A549 treated with RU486 at 1 μM for 4 hours (cell line): Measurements from ENCODE around the gene CFL2. TPM values are rescaled to one million over a fixed set of nuclear protein-coding genes. Genes with fewer than 3 reads are reported as not detected.

Experiments
- total RNA-seq: library from RNA; stranded (reverse); fragments of 200-300 nt; extraction: Qiagen RNA extraction; gene quantifications from 5 replicates; pipeline ENCODE4 v1.2.3, GENCODE V29; 2022; ENCODE audit warnings: low read depth

The CFL2 gene
- total RNA-seq, result 50.9 to 117 TPM (median 117 TPM) in 5 replicates

GRCh38 chr14:34714320-34715126, at the start of gene CFL2:
TSS of gene CFL2 (minus strand) at chr14:34714593. CDS start at chr14:34714540, 53 bp downstream.

Other genes starting within 250 kb of the CFL2 start
- 31.1 to 48.5 TPM (median 39.7 TPM) in 5 replicates for gene EAPP, start 174.9 kb downstream of the CFL2 start, total RNA-seq
- gene SNX6, start 84.4 kb downstream of the CFL2 start, total RNA-seq, result 43.7 to 103 TPM (median 74.5 TPM) in 5 replicates
- 19.2 to 39.4 TPM (median 27.8 TPM) in 5 replicates for gene BAZ1A, start 160.8 kb upstream of the CFL2 start, total RNA-seq